H9 (cell line): ENCODE results near the gene HSPA12A. TPM values are rescaled to one million over a fixed set of nuclear protein-coding genes. Genes with fewer than 3 reads are reported as not detected.

Experiments used
- DNase-seq: peaks from one replicate; pipeline ENCODE4 v3.0.0-alpha.2; 2017
- H2AFZ ChIP-seq: one replicate; pipeline ENCODE4 v1.6.1; 2013; ENCODE audit warnings: mild to moderate bottlenecking, low read length, control low read depth, moderate library complexity
- H2AK5ac ChIP-seq: 2 replicates; pipeline ENCODE4 v1.6.1; 2013; ENCODE audit warnings: low read length, control low read depth, mixed read lengths; ENCODE audit not compliant: insufficient read length
- H2BK120ac ChIP-seq: one replicate; pipeline ENCODE4 v1.6.1; 2013; ENCODE audit warnings: low read depth, mild to moderate bottlenecking, low read length, control low read depth, inconsistent platforms; ENCODE audit not compliant: poor library complexity, severe bottlenecking
- H2BK12ac ChIP-seq: 2 replicates; pipeline ENCODE4 v1.6.1; 2013; ENCODE audit warnings: low read length, control low read depth, mixed read lengths, low read depth; ENCODE audit not compliant: insufficient read length
- H2BK15ac ChIP-seq: 2 replicates; pipeline ENCODE4 v1.6.1; 2013; ENCODE audit warnings: low read depth, low read length, control low read depth
- H2BK20ac ChIP-seq: one replicate; pipeline ENCODE4 v1.6.1; 2013; ENCODE audit warnings: low read depth, mild to moderate bottlenecking, low read length, control low read depth, inconsistent platforms; ENCODE audit not compliant: poor library complexity, severe bottlenecking
- H2BK5ac ChIP-seq: 2 replicates; pipeline ENCODE4 v1.6.1; 2013; ENCODE audit warnings: low read length, control low read depth, mixed read lengths; ENCODE audit not compliant: insufficient read length
- H3K14ac ChIP-seq: 2 replicates; pipeline ENCODE4 v1.6.1; 2013; ENCODE audit warnings: low read length, control low read depth; ENCODE audit not compliant: insufficient read depth
- H3K18ac ChIP-seq: 2 replicates; pipeline ENCODE4 v1.6.1; 2013; ENCODE audit warnings: low read depth, mild to moderate bottlenecking, mixed read lengths, low read length, control low read depth; ENCODE audit not compliant: insufficient read length
- H3K23ac ChIP-seq: 2 replicates; pipeline ENCODE4 v1.6.1; 2013; ENCODE audit warnings: low read length, control low read depth, mixed read lengths, low read depth; ENCODE audit not compliant: insufficient read length
- H3K23me2 ChIP-seq: 2 replicates; pipeline ENCODE4 v1.6.1; 2013; ENCODE audit warnings: low read depth, mild to moderate bottlenecking, mixed read lengths, low read length, control low read depth; ENCODE audit not compliant: insufficient read length, poor library complexity, severe bottlenecking
- H3K27ac ChIP-seq: 2 replicates; pipeline ENCODE4 v1.5.1; 2013; ENCODE audit warnings: low read length, control low read depth, mixed read lengths, low read depth; ENCODE audit not compliant: insufficient read length
- H3K27me3 ChIP-seq: 2 replicates; pipeline ENCODE4 v1.6.1; 2013; ENCODE audit warnings: low read length, control low read depth, inconsistent platforms; ENCODE audit not compliant: insufficient read depth
- H3K4ac ChIP-seq: 2 replicates; pipeline ENCODE4 v1.6.1; 2013; ENCODE audit warnings: low read depth, mild to moderate bottlenecking, control low read depth, inconsistent platforms, low read length, moderate library complexity
- H3K4me1 ChIP-seq: 2 replicates; pipeline ENCODE4 v1.6.1; 2013; ENCODE audit warnings: low read length, control low read depth, inconsistent platforms; ENCODE audit not compliant: insufficient read depth
- H3K4me2 ChIP-seq: 2 replicates; pipeline ENCODE4 v1.6.1; 2013; ENCODE audit warnings: low read length, control low read depth, mixed read lengths; ENCODE audit not compliant: insufficient read length, insufficient read depth
- H3K56ac ChIP-seq: 2 replicates; pipeline ENCODE4 v1.6.1; 2013; ENCODE audit warnings: low read depth, mild to moderate bottlenecking, mixed read lengths, low read length, control low read depth; ENCODE audit not compliant: insufficient read length
- H3K79me1 ChIP-seq: 2 replicates; pipeline ENCODE4 v1.6.1; 2013; ENCODE audit warnings: low read depth, mild to moderate bottlenecking, moderate library complexity, low read length, control low read depth, inconsistent platforms; ENCODE audit not compliant: insufficient read depth, poor library complexity, severe bottlenecking
- H3K79me2 ChIP-seq: 2 replicates; pipeline ENCODE4 v1.6.1; 2013; ENCODE audit warnings: low read length, control low read depth, inconsistent platforms; ENCODE audit not compliant: insufficient read depth
- H3K9ac ChIP-seq: 2 replicates; pipeline ENCODE4 v1.6.1; 2013; ENCODE audit warnings: low read length, control low read depth, mixed read lengths; ENCODE audit not compliant: insufficient read length; ENCODE audit errors: extremely low read depth
- H3K9me3 ChIP-seq: one replicate; pipeline ENCODE4 v1.6.1; 2013; ENCODE audit warnings: low read depth, low read length, inconsistent platforms; ENCODE audit not compliant: control insufficient read depth
- H3T11ph ChIP-seq: one replicate; pipeline ENCODE4 v1.6.1; 2013; ENCODE audit warnings: mild to moderate bottlenecking, low read length, control low read depth, inconsistent platforms
- H4K20me1 ChIP-seq: one replicate; pipeline ENCODE4 v1.6.1; 2013; ENCODE audit not compliant: control insufficient read depth, insufficient read length, insufficient read depth
- H4K5ac ChIP-seq: 2 replicates; pipeline ENCODE4 v1.6.1; 2013; ENCODE audit warnings: low read depth, mild to moderate bottlenecking, mixed read lengths, low read length, control low read depth; ENCODE audit not compliant: insufficient read length
- H4K8ac ChIP-seq: replicated peaks from 2 replicates; pipeline ENCODE4 v1.6.1; 2013; ENCODE audit warnings: low read length, control low read depth, mixed read lengths, low read depth; ENCODE audit not compliant: insufficient read length
- H4K91ac ChIP-seq: 2 replicates; pipeline ENCODE4 v1.6.1; 2013; ENCODE audit warnings: low read depth, mild to moderate bottlenecking, moderate library complexity, mixed read lengths, low read length, control low read depth; ENCODE audit not compliant: insufficient read length
- H3K27ac Mint-ChIP-seq, 3 experiments: 2 replicates in 2 of 3; 3 replicates in 1 of 3; pipeline ENCODE4 v1.8.0; 2020 to 2021; ENCODE audit warnings: mixed read lengths in 3 of 3, mild to moderate bottlenecking in 1 of 3, moderate library complexity in 1 of 3
- H3K27me3 Mint-ChIP-seq: 2 replicates; pipeline ENCODE4 v1.8.0; 2021; ENCODE audit warnings: low read depth, mild to moderate bottlenecking, moderate library complexity, mixed read lengths
- H3K36me3 Mint-ChIP-seq, 3 experiments: 2 replicates in 2 of 3; 3 replicates in 1 of 3; pipeline ENCODE4 v1.8.0; 2020 to 2021; ENCODE audit warnings: low read depth in 3 of 3, mixed read lengths in 3 of 3; ENCODE audit not compliant: insufficient read depth in 1 of 3
- H3K4me1 Mint-ChIP-seq, 2 experiments: 2 replicates each; pipeline ENCODE4 v1.8.0; 2020; ENCODE audit warnings: mixed read lengths in 2 of 2
- H3K4me3 Mint-ChIP-seq, 2 experiments: 2 replicates in 1 of 2; 3 replicates in 1 of 2; pipeline ENCODE4 v1.8.0; 2020 to 2021; ENCODE audit warnings: mild to moderate bottlenecking in 2 of 2, mixed read lengths in 2 of 2, moderate library complexity in 1 of 2
- H3K9me3 Mint-ChIP-seq, 2 experiments: 2 replicates in 1 of 2; 3 replicates in 1 of 2; pipeline ENCODE4 v1.8.0; 2020; ENCODE audit warnings: mild to moderate bottlenecking in 2 of 2, mixed read lengths in 2 of 2, moderate library complexity in 1 of 2
- CTCF ChIP-seq: fragments of 200-600 bp; sonication (generic); conservative IDR thresholded peaks from 3 replicates; pipeline ENCODE4 v1.8.0; 2021; ENCODE audit warnings: antibody characterized with exemption, mild to moderate bottlenecking
- WGBS: extraction: QIAGEN DNeasy Blood & Tissue Kit; methylation state at CpG from one replicate; pipeline ENCODE4 v1.1.7; 2013; ENCODE audit warnings: missing lambda C conversion rate, low lambda C conversion rate, mixed read lengths; ENCODE audit not compliant: insufficient read length; ENCODE audit errors: extremely low coverage; 5-methylcytosine and 5-hydroxymethylcytosine counted together
- total RNA-seq: library from RNA; stranded (reverse); gene quantifications from 2 replicates; pipeline ENCODE4 v1.2.1, GENCODE V29; 2021

The HSPA12A gene
- total RNA-seq, 1 experiment from 2014 or later = 3.2 TPM

DNA sequence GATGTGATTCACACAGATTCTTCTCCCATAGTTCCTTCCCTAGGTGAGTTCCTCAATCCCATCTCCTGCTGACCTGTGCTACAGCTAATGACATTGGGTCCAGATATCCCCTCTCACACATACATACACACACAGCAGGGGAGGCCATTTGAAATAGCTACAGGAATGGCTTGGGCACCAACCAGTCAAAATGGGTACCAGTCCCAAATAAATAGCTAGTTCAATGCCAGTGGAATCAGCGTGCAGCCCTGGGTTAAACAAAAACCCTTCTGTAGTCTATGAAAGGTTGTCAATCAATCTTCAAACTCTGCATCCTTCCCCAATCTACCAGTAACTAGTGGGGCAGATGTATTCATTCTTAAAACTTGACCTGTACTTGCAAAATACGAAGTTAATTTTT is 112.3 kb downstream of the HSPA12A start:
- Histone ChIP-seq H3K4me2 (no peak overlapping the region), H4K5ac (no peak overlapping the region), H2BK12ac (no peak overlapping the region), H3K9me3 (no peaks in the 10 kb centered on the region), H2BK20ac (no peak overlapping the region), H3K79me1 (no peaks in the 10 kb centered on the region), H3K27me3 (no peaks in the 10 kb centered on the region), H3T11ph (no peak overlapping the region), H3K9ac (no peak overlapping the region), H3K4ac (no peak overlapping the region), H2BK15ac (no peak overlapping the region), H3K27ac (no peak overlapping the region), H2AFZ (no peak overlapping the region), H3K23me2 (no peaks in the 10 kb centered on the region), H2BK5ac (no peak overlapping the region), H3K4me1 (no peaks in the 10 kb centered on the region), H4K91ac (no peak overlapping the region), H4K8ac (no peak overlapping the region), H3K18ac (no peak overlapping the region), H2AK5ac (no peak overlapping the region), H2BK120ac (no peak overlapping the region), H3K79me2 (no peaks in the 10 kb centered on the region), H4K20me1 (peaks cover 5% of the 10 kb centered on the region), H3K56ac (no peak overlapping the region), H3K23ac (no peak overlapping the region), H3K14ac (no peak overlapping the region)
- no CpG with 5 or more reads among the region's 2 CpGs for WGBS
- TF ChIP-seq CTCF = no peak
- H3K36me3 Mint-ChIP-seq = no peaks in the 10 kb centered on the region
- H3K27me3 Mint-ChIP-seq = peaks cover 23% of the 10 kb centered on the region
- no peak overlapping the region for H3K27ac Mint-ChIP-seq
- DNase-seq = no peak
- peaks cover 11 to 12% of the 10 kb centered on the region in 2 experiments for H3K4me1 Mint-ChIP-seq
- H3K4me3 Mint-ChIP-seq = no peak overlapping the region
- H3K9me3 Mint-ChIP-seq = no peaks in the 10 kb centered on the region
